ENCODE results near the gene RNLS.

The RNLS gene

DNA sequence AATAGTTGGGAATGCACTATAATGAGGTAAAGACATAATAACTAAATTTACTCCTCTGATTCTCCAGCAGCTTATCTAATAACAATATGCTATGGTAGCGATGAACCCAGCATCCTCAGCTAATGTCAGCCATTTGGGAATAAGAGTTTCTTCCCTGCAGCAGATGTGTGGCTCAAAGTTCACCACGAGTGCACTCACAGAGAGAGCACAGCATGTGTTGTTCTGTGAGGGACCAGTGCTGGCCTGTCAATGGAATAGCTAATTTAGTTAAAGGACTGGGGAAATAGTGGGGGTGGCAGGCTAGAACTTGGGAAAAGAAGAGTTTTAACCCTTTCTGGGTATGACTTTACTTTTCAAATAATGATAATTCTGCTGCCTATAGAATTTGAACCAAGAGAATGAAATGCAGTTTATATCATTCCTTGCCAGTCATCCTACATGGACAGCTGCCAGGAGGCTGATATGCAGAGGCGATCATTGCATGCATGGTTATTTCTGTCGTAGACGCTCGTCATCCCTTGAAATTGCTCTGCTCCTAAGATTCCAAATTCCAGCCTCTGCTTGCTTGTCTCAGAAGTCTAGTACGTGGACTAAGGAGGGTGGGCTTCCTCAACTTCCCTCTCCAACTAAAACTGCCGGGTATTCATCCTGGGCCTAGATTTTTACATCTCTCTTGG, 355.6 kb downstream of the RNLS start:
- no peak for FAIRE-seq
- no peak for DNase-seq (ENCODE audit: insufficient read length)

DNA sequence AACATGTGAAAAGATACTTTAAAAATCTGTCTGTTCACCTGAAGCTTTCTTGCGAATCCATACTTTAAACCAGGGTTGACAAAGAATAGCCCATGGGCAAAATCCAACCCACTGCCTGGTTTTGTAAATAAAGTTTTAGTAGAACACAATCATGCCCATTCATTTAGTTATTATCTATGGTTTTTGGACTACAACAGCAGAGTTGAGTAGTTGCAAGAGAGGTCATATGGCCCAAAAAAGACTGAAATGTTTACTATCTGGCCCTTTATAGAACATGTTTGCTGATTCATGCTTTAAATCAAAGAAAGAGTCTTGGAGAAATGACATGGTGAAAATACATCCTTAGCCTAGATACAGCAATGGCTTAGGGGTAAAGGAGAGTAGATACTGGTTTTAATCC, 356.2 kb downstream of the RNLS start:
- no peak for TF ChIP-seq POLR2AphosphoS5 (IDR thresholded peaks at IDR 0.05; ENCODE audit: low read depth, low read length)
- TF ChIP-seq POLR2A (IDR thresholded peaks at IDR 0.05; ENCODE audit: low read depth, low read length): no peak
- no peak for TF ChIP-seq TAF1 (IDR thresholded peaks at IDR 0.05; ENCODE audit: borderline replicate concordance, low read depth, low read length)
- FAIRE-seq (no peak), DNase-seq (ENCODE audit: insufficient read length) (no peak)

More for the DNA sequence above, 355.6 kb downstream of the RNLS start:
- no peak for TF ChIP-seq TAF1 (IDR thresholded peaks at IDR 0.05; ENCODE audit: borderline replicate concordance, low read depth, low read length)
- TF ChIP-seq POLR2A (IDR thresholded peaks at IDR 0.05; ENCODE audit: low read depth, low read length): no peak
- TF ChIP-seq POLR2AphosphoS5 (IDR thresholded peaks at IDR 0.05; ENCODE audit: low read depth, low read length): no peak

DNA sequence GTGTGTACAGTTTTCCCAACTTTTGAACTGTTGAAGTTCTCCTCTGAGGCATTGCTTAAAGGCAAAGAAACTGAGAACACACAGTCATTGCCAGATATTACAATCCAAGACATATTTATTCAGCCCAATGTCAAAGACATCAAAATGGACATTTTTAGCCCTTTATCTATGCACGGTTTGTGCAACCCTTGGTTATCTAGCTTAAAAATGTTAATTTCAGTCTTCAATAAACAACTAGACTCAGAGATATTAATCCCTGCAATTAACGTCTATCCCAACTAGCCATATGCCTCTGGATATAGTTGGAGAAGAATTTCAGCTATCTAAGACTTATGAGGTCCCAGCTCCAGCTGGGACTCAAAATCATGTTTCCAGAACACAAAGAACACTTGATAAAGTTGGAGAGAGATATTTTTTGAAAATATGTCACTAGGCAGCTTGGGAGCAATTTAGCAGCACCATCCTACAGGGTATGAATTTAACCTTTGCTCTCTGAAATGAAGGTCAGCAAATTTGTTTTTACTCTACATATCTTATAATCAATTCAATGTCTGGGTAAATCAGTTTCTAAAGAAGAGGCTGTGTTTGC, 357.0 kb downstream of the RNLS start:
- no peak for FAIRE-seq
- TF ChIP-seq POLR2AphosphoS5 (IDR thresholded peaks at IDR 0.05; ENCODE audit: low read depth, low read length): no peak
- no peak for TF ChIP-seq POLR2A (IDR thresholded peaks at IDR 0.05; ENCODE audit: low read depth, low read length)
- TF ChIP-seq TAF1 (IDR thresholded peaks at IDR 0.05; ENCODE audit: borderline replicate concordance, low read depth, low read length): no peak
- no peak for DNase-seq (ENCODE audit: insufficient read length)
